ENCODE data around the gene POLR3B. TPM values are rescaled to one million over a fixed set of nuclear protein-coding genes. Genes with fewer than 3 reads are reported as not detected.
"Not testable (repeated sequence)": the region's sequence is repeated elsewhere in the genome, so short reads cannot be mapped to it uniquely, and the experiment has no call there.

The POLR3B gene
- total and polyA plus RNA-seq, 9 of the 15 experiments (the other 6 are each of a cell fraction or from before 2014, with no cell fraction given) = 7.6 to 17.9 (median 14.4) TPM

DNA sequence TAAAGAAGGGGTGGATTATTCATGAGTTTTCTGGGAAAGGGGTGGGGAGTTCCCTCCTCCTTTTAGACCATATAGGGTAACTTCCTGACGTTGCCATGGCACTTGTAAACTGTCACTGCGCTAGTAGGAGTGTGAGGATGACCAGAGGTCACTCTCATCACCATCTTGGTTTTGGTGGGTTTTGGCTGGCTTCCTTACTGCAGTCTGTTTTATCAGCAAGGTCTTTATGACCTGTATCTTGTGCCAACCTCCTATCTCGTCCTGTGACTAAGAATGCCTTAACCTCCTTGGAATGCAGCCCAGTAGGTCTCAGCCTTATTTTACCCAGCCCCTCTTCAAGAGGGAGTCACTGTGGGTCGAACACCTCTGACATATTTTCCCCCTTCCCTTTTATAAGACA lies 24.3 kb downstream of the POLR3B start:
- H3K4me3 ChIP-seq; H3K4me1 ChIP-seq (replicated peaks in 1 of 2; ENCODE audit: control insufficient read depth in 2 of 2, insufficient read depth in 2 of 2, low read length in 2 of 2); BruUV-seq (replicated peaks); H3K9ac ChIP-seq (ENCODE audit: insufficient read depth in 1 of 2, low read depth in 2 of 2, low read length in 2 of 2); CTCF ChIA-PET (ENCODE audit: low intra/inter-chr PET ratio); H3K79me2 ChIP-seq (ENCODE audit: control insufficient read depth, insufficient read depth, low read length); FAIRE-seq; H3K27ac ChIP-seq (ENCODE audit: extremely low read depth, low read depth, low read length); H3K9me3 ChIP-seq (replicated peaks; ENCODE audit: control insufficient read depth, insufficient read depth, low read depth, low read length); H2AFZ ChIP-seq (ENCODE audit: low read depth, low read length); POLR2A ChIA-PET; ATAC-seq; H4K20me1 ChIP-seq (replicated peaks; ENCODE audit: control insufficient read depth, insufficient read depth, low read length); DNase-seq (ENCODE audit: extremely low read depth in 1 of 4, low spot score in 3 of 4); H3K9me1 ChIP-seq (ENCODE audit: control insufficient read depth, insufficient read depth, low read length); H3K27me3 ChIP-seq (ENCODE audit: control insufficient read depth in 2 of 2, insufficient read depth in 2 of 2, low read length in 2 of 2); H3K4me2 ChIP-seq (ENCODE audit: insufficient read depth, low read length): not testable (repeated sequence)
- peaks cover 57% of the 10 kb centered on the region for H3K36me3 ChIP-seq (ENCODE audit: control insufficient read depth, insufficient read depth, low read length)
- WGBS (ENCODE audit: insufficient coverage, low coverage, missing lambda C conversion rate) = 85% methylated on average over 3 of the region's 4 CpGs
- intact Hi-C loops (cut with micrococcal nuclease) (loop anchor here (10.0 kb wide), 1 partner anchor 303 kb away; no protein-coding TSS in a partner anchor), in situ Hi-C loops (cut with MboI) (loop anchor here (5.0 kb wide), 1 partner anchor 535 kb away; no protein-coding TSS in a partner anchor)
- TF ChIP-seq RFX1 (IDR thresholded peaks at IDR 0.05) = peak; percentile 42; the same call in 1 of the 2 replicates

GRCh38 chr12:106386813-106387535 lies 29.4 kb downstream of the POLR3B start:
- Histone ChIP-seq H3K27me3 (ENCODE audit: control insufficient read depth in 2 of 2, insufficient read depth in 2 of 2, low read length in 2 of 2) (no peaks in the 10 kb centered on the region), H3K27ac (ENCODE audit: extremely low read depth, low read depth, low read length) (no peak overlapping the region), H3K9me3 (replicated peaks; ENCODE audit: control insufficient read depth, insufficient read depth, low read depth, low read length) (no peaks in the 10 kb centered on the region), H3K9me1 (ENCODE audit: control insufficient read depth, insufficient read depth, low read length) (no peaks in the 10 kb centered on the region), H3K4me3 (no peak overlapping the region), H3K79me2 (ENCODE audit: control insufficient read depth, insufficient read depth, low read length) (no peaks in the 10 kb centered on the region), H3K4me2 (ENCODE audit: insufficient read depth, low read length) (no peak overlapping the region), H4K20me1 (replicated peaks; ENCODE audit: control insufficient read depth, insufficient read depth, low read length) (no peaks in the 10 kb centered on the region), H3K36me3 (ENCODE audit: control insufficient read depth, insufficient read depth, low read length) (peaks cover 22% of the 10 kb centered on the region; the same call in 1 of the 3 replicates), H3K9ac (ENCODE audit: insufficient read depth in 1 of 2, low read depth in 2 of 2, low read length in 2 of 2) (no peak overlapping the region), H2AFZ (ENCODE audit: low read depth, low read length) (no peak overlapping the region), H3K4me1 (replicated peaks in 1 of 2; ENCODE audit: control insufficient read depth in 2 of 2, insufficient read depth in 2 of 2, low read length in 2 of 2) (no peaks in the 10 kb centered on the region)
- TF ChIP-seq ZNF449 (CRISPR knock-in tag; IDR thresholded peaks at IDR 0.05) (no peak), CAMTA2 (CRISPR knock-in tag; conservative IDR thresholded peaks at IDR 0.05) (no peak), E2F6 (IDR thresholded peaks at IDR 0.05; ENCODE audit: borderline replicate concordance in 1 of 2, extremely low read depth in 1 of 2, insufficient read depth in 1 of 2, insufficient read length in 1 of 2, low read depth in 1 of 2, low read length in 1 of 2, poor library complexity in 1 of 2, severe bottlenecking in 1 of 2) (no peak), C11orf30 (IDR thresholded peaks at IDR 0.05; ENCODE audit: low read depth) (no peak), CC2D1A (IDR thresholded peaks at IDR 0.05) (no peak), PHTF2 (CRISPR knock-in tag; IDR thresholded peaks at IDR 0.05) (no peak)
- TF ChIP-seq, protein P1, sequence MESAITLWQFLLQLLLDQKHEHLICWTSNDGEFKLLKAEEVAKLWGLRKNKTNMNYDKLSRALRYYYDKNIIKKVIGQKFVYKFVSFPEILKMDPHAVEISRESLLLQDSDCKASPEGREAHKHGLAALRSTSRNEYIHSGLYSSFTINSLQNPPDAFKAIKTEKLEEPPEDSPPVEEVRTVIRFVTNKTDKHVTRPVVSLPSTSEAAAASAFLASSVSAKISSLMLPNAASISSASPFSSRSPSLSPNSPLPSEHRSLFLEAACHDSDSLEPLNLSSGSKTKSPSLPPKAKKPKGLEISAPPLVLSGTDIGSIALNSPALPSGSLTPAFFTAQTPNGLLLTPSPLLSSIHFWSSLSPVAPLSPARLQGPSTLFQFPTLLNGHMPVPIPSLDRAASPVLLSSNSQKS (CRISPR knock-in tag; IDR thresholded peaks at IDR 0.05) = no peak
- in situ Hi-C loops (cut with MboI) (no loop called here), intact Hi-C loops (cut with micrococcal nuclease) (loop anchor here (1.0 to 10.0 kb wide), 3 partner anchors 298 to 531 kb away; no protein-coding TSS in a partner anchor)
- CTCF ChIA-PET (ENCODE audit: low intra/inter-chr PET ratio) = interaction anchor here (0.6 to 3.5 kb wide), 5 partner anchors 160 to 718 kb away, joined by 3 to 35 read pairs (median 5); no protein-coding TSS in a partner anchor
- DNase-seq (ENCODE audit: extremely low read depth in 1 of 4, low spot score in 3 of 4) (no peak), ATAC-seq (no peak), FAIRE-seq (no peak)
- no TSS peak for BruUV-seq (replicated peaks)
- POLR2A ChIA-PET = interaction anchor here (0.6 kb wide), 1 partner anchor 807 kb away, joined by 3 read pairs; no protein-coding TSS in a partner anchor
- 88% methylated on average over 5 of the region's 5 CpGs for WGBS (ENCODE audit: insufficient coverage, low coverage, missing lambda C conversion rate)

All from K562 (cell line).